ENCODE data around the gene NUDT5. TPM values are rescaled to one million over a fixed set of nuclear protein-coding genes. Genes with fewer than 3 reads are reported as not detected.
"Not testable (repeated sequence)": the region's sequence is repeated elsewhere in the genome, so short reads cannot be mapped to it uniquely, and the experiment has no call there.

NUDT5 gene
- total RNA-seq, 1 donor from 2014 or later: 40.8 TPM

- ATAC-seq: no peak
Observed at GRCh38 chr10:12202226-12202625, 6.5 kb upstream of the NUDT5 start.

- ATAC-seq: no peak
Observed at GRCh38 chr10:12201543-12201942, 5.9 kb upstream of the NUDT5 start.

GRCh38 chr10:12200850-12201249 is 5.2 kb upstream of the NUDT5 start:
- ATAC-seq: no peak

- no peak for ATAC-seq
Observed at GRCh38 chr10:12198156-12198555, 2.5 kb upstream of the NUDT5 start.

- no peak for ATAC-seq
Observed at GRCh38 chr10:12196531-12197211, 980 bp upstream of the NUDT5 start.

- ATAC-seq: no peak
Observed at GRCh38 chr10:12195281-12195602, 449 bp downstream of the NUDT5 start.

- peak; percentile 36 for ATAC-seq
Observed at GRCh38 chr10:12194752-12195271, 879 bp downstream of the NUDT5 start.

- ATAC-seq: no peak
Observed at GRCh38 chr10:12193193-12193592, 2.5 kb downstream of the NUDT5 start.

- no peak for ATAC-seq
Observed at GRCh38 chr10:12191715-12192114, 4.0 kb downstream of the NUDT5 start.

- ATAC-seq: no peak
Observed at GRCh38 chr10:12189426-12189825, 6.3 kb downstream of the NUDT5 start.

- no peak for ATAC-seq
Observed at GRCh38 chr10:12188656-12189055, 7.0 kb downstream of the NUDT5 start.

GRCh38 chr10:12187321-12187905 is 8.3 kb downstream of the NUDT5 start:
- ATAC-seq: no peak

GRCh38 chr10:12186323-12186722 is 9.4 kb downstream of the NUDT5 start:
- ATAC-seq: no peak

GRCh38 chr10:12184165-12184564 is 11.5 kb downstream of the NUDT5 start:
- ATAC-seq: no peak

- peak; percentile 84 for ATAC-seq
Observed at GRCh38 chr10:12181065-12181775, 14.5 kb downstream of the NUDT5 start.

GRCh38 chr10:12180221-12180974 is 15.3 kb downstream of the NUDT5 start:
- ATAC-seq: no peak

GRCh38 chr10:12179606-12180170 is 16.0 kb downstream of the NUDT5 start:
- no peak for ATAC-seq

GRCh38 chr10:12177642-12178041 is 18.0 kb downstream of the NUDT5 start:
- ATAC-seq: no peak

GRCh38 chr10:12171512-12171911 is 24.2 kb downstream of the NUDT5 start:
- not testable (repeated sequence) for ATAC-seq

GRCh38 chr10:12165999-12166775 is 29.5 kb downstream of the NUDT5 start:
- no peak for ATAC-seq

GRCh38 chr10:12165036-12165435 is 30.7 kb downstream of the NUDT5 start:
- no peak for ATAC-seq

GRCh38 chr10:12164085-12164484 is 31.6 kb downstream of the NUDT5 start:
- ATAC-seq: no peak
